GM08714 (cell line): ENCODE data around the gene RTTN.
"Not testable (repeated sequence)": the region's sequence is repeated elsewhere in the genome, so short reads cannot be mapped to it uniquely, and the experiment has no call there.

Experiments used
- H3K4me3 ChIP-seq: fragments of 200-500 bp; sonication (Bioruptor generic); 2 replicates; pipeline ENCODE4 v1.5.1; 2014; ENCODE audit warnings: mild to moderate bottlenecking, low read length, inconsistent platforms
- ZNF274 ChIP-seq: IDR thresholded peaks from 2 replicates; pipeline ENCODE4 v1.6.1; 2012; ENCODE audit warnings: mild to moderate bottlenecking, low read depth, low read length

RTTN gene

DNA sequence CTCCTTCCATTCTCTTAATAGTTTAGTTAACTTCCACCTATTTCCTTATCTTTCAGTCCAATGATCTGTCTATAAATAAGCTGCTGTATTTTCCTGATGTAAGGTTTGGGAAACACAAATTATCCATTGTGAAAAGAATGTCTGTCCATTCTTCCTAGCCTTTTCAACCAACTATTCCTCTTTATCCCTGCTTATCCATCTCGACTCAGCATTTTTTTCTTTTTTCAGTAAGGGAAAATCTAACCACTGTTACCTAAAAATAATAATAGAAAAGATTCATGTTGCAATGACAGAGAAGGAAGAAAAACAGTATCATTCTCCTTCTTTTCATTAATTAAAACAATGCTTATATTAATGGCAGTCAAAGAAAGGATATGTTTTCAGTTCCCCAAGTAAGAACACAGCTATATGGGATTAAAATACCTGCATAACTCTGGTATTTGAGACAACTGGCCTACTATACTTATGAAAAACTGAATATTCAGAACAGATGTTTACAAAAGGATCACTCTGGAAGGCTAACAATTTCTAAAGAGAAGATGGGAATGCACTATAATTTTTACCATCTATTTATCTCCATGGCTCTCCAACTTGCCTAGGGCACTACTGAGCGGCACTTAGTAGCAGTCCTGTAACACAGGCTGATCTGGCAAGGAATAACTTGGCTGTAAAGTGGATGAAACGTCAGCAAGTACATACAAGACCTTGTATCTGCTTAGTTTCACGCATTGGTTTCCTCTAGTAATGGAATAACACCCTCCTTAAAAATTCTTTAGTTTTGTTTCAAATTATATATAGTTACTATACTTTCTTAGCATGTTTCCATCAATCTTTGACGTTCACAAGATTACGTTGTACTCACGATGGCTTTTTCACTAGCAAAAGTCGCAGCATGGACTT, 57.2 kb downstream of the RTTN start:
- H3K4me3 ChIP-seq: no peak overlapping the region
- no peak for TF ChIP-seq ZNF274

- TF ChIP-seq ZNF274: no peak
- no peak overlapping the region for H3K4me3 ChIP-seq
Measured at GRCh38 chr18:70146174-70146573, 59.3 kb downstream of the RTTN start.

DNA sequence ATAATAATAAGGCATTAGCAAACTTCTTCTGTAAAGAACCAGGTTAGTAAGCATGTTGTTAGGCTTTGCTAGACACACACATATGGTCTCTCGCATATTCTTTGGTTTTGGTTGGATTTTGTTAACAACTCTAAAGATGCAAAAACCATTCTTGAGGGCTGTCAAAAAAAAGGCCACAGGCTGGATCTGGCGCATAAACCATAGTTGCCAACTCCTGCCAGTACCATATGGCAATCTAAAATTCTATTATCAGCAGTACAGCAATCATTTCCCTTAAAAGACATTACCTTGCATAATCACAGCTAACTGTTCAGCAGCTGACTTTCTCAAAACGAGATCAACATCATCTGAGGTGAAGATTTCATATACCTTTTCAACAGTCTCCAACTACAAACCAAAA, 63.5 kb downstream of the RTTN start:
- no peak for TF ChIP-seq ZNF274
- H3K4me3 ChIP-seq: no peak overlapping the region

DNA sequence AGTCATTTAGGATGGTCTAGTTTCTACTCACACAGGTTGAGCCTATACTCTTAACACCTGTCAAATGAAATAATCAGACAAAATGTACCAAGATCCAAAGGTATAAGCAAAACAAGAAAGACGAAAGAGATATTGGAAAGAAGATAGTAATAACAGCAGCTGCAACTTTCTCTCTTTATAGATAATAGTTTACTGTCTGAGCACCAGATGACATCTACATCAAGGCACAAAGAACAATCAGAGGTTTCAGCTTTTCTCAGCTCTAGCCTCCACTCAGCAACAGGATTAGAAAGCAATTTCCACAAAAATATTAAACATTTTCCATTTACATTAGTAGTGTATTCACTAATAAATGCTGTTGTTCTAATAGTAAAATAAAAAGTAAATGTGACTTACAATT, 66.3 kb downstream of the RTTN start:
- no peak overlapping the region for H3K4me3 ChIP-seq

GRCh38 chr18:70135604-70136003, 69.9 kb downstream of the RTTN start:
- TF ChIP-seq ZNF274: no peak

More for the DNA sequence above, 66.3 kb downstream of the RTTN start:
- TF ChIP-seq ZNF274: no peak

DNA sequence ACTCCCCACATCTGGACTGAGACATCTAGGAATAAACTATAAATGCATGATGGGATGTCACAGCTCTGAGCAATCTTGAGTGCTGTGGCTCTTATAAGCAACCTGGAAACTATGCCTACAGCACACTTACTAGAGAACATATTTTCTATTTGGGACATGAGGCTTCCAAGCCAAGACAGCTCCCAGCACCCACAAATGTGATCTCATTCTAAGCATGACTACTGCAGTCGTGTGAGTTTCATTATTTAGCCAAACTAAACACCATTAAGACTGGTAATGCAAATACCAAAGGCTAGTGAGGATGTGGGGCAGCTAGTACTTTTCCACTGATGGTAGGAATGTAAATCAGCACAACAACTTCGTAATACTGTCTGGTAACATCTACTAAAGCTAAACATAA, 72.5 kb downstream of the RTTN start:
- TF ChIP-seq ZNF274: no peak
- H3K4me3 ChIP-seq: no peak overlapping the region

More at GRCh38 chr18:70135604-70136003, 69.9 kb downstream of the RTTN start:
- H3K4me3 ChIP-seq: no peak overlapping the region

- TF ChIP-seq ZNF274: no peak
- no peak overlapping the region for H3K4me3 ChIP-seq
Measured at GRCh38 chr18:70128271-70128670, 77.2 kb downstream of the RTTN start.

DNA sequence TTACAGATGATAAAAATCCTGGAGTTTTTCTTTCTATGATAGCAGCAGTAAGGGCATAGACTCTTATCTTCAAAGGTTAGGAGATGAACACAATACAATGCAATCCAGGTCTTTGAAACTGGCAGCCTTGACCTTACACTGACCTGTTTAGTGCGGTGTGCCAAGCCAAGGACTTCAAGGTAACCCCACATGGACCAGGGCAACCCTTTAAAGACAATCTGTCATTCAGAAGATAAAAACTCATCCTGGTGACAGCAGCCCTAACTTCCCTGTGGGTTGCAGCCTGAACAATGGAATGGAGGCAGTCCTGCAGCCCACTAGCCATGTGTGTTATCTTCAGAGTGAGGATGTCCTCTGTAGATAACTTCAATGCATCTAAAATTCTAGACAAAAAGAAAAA, 78.1 kb downstream of the RTTN start:
- TF ChIP-seq ZNF274: no peak
- no peak overlapping the region for H3K4me3 ChIP-seq

- no peak for TF ChIP-seq ZNF274
Measured at GRCh38 chr18:70126832-70127231, 78.7 kb downstream of the RTTN start.

GRCh38 chr18:70124139-70124538, 81.3 kb downstream of the RTTN start:
- TF ChIP-seq ZNF274: no peak

More at GRCh38 chr18:70126832-70127231, 78.7 kb downstream of the RTTN start:
- H3K4me3 ChIP-seq: no peak overlapping the region

GRCh38 chr18:70121842-70122241, 83.6 kb downstream of the RTTN start:
- H3K4me3 ChIP-seq: no peak overlapping the region
- no peak for TF ChIP-seq ZNF274

More at GRCh38 chr18:70124139-70124538, 81.3 kb downstream of the RTTN start:
- H3K4me3 ChIP-seq: no peak overlapping the region

DNA sequence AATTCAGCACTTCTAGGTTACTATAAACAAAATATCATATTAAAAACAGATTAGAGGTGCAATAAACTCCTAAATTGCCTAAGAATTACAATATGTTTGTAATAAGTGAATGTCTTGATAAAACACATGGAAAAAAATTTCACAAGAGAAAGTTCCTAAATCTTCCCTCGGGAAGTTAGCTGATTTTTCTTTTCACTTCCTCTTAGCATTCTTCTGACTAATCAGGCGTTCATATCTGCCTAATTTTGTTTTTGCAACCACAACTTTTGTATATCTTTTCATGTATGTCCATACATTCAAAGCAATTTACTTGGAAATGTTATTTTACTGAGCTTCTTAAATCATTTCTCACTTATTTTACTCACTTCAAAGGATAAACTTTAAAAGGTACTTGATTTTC, 88.5 kb downstream of the RTTN start:
- no peak overlapping the region for H3K4me3 ChIP-seq
- TF ChIP-seq ZNF274: no peak

DNA sequence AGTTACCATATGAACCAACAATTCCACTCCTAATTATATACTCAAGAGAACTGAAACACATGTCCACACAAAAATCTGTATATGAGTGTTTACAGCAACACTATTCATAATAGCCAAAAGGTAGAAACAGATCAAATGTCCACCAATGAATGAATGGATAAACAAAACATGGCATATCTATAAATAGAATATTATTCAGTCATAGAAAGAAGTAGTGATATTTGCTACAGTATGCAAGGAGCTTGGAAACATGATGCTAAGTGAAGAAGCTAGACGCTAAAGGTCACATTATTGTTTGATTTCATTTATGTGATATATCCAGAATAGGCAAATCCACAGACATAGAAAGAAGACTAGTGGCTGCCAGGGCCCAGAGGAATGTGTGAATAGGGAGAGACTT, 92.0 kb downstream of the RTTN start:
- no peak overlapping the region for H3K4me3 ChIP-seq
- TF ChIP-seq ZNF274: no peak

GRCh38 chr18:70110678-70111077, 94.8 kb downstream of the RTTN start:
- no peak for TF ChIP-seq ZNF274

DNA sequence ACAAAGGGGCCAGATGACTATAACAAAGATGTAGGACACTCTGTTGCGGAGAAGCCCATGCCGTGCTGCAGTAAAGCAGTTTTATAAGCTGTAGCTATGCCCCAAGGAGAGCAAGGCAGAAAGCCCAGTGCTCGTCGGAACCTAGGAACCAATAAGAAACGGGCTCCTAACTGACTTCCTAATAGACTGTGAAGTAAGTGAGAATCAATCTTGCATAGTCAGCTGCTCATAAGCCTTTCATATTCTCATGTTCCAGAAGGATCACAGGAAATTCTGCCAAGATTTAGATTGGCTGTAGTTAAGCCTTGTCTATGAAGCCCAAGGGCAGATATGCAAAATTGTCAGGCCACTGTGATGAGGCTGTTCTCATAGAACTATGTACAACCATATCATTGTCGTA, 98.4 kb downstream of the RTTN start:
- no peak for TF ChIP-seq ZNF274
- no peak overlapping the region for H3K4me3 ChIP-seq

More at GRCh38 chr18:70110678-70111077, 94.8 kb downstream of the RTTN start:
- H3K4me3 ChIP-seq: no peak overlapping the region

- not testable (repeated sequence) for H3K4me3 ChIP-seq
Measured at GRCh38 chr18:70102854-70103253, 102.6 kb downstream of the RTTN start.

GRCh38 chr18:70089858-70090257, 115.6 kb downstream of the RTTN start:
- TF ChIP-seq ZNF274: no peak
- no peak overlapping the region for H3K4me3 ChIP-seq
